OCI-LY1 (cell line): ENCODE measurements around the gene E4F1.

Source experiments
- EZH2 ChIP-seq: fragments of 200-600 bp; sonication (generic), shearing (Covaris generic); IDR thresholded peaks from 2 replicates; pipeline ENCODE4 v1.8.0; 2017; ENCODE audit warnings: borderline replicate concordance, mixed run types, mild to moderate bottlenecking, antibody characterized with exemption, low read length, moderate library complexity, mixed read lengths
- TF ChIP-seq, protein P1 (sequence below): fragments of 200-600 bp; sonication (generic), shearing (Covaris generic); IDR thresholded peaks from 2 replicates; pipeline ENCODE4 v1.5.1; 2017; ENCODE audit warnings: mild to moderate bottlenecking, antibody characterized with exemption, low read length, moderate library complexity, mixed read lengths

DNA sequence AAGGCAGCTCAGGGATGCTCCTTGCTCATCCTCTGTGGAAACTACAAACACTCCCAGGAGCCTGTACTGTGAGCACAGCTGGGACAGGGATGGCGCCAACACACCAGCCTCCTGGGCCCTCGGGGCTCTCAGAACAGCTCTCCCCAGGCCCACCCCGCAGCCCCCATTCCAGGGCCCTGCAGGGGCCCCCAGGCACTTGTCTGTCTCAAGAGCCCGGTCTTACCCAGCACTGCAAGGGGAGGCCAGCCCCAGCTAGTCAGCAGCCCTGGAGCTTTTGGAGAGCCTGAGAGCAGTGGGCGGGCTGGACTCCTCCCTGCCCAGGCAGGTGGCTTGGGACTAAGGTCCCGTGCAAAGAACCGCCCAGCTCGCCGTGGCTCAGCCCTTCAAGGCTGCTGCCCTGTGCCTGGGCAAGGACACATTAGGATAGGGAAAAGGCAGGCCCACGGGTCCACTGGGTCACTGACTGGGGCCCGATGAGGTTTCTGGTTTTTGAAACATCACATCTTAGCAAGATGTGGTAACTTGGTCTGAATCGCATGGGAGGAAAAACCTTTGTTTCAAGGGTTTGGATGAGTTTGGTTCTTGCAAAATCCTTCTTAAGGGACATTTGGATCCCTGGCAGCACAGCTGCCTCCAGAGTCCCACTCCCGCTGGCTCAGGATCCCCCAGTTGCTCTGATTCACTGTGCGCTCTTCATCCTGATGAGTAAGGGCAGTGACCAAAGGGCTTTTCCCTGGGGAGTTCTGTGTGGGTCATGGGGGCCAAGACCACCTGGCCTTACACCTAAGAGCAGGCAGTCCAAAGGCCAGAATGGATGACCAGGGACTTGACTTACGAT is 15.7 kb downstream of the E4F1 start:
- TF ChIP-seq, protein P1, sequence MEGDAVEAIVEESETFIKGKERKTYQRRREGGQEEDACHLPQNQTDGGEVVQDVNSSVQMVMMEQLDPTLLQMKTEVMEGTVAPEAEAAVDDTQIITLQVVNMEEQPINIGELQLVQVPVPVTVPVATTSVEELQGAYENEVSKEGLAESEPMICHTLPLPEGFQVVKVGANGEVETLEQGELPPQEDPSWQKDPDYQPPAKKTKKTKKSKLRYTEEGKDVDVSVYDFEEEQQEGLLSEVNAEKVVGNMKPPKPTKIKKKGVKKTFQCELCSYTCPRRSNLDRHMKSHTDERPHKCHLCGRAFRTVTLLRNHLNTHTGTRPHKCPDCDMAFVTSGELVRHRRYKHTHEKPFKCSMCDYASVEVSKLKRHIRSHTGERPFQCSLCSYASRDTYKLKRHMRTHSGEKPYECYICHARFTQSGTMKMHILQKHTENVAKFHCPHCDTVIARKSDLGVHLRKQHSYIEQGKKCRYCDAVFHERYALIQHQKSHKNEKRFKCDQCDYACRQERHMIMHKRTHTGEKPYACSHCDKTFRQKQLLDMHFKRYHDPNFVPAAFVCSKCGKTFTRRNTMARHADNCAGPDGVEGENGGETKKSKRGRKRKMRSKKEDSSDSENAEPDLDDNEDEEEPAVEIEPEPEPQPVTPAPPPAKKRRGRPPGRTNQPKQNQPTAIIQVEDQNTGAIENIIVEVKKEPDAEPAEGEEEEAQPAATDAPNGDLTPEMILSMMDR: no peak
- TF ChIP-seq EZH2: no peak
